Stimulated activated CD4-positive, alpha-beta T cell treated with anti-CD3 and anti-CD28 coated beads, Interleukin-1b, Interleukin-23, amount 100 ng/mL, for 48 hours (primary cell): ENCODE data around the gene PRR35.

Experiments
- DNase-seq: peaks from one replicate; pipeline ENCODE4 v3.0.0-alpha.2; 2020

Gene PRR35

GRCh38 chr16:565419-566330 lies 5.5 kb downstream of the PRR35 start:
- no peak for DNase-seq

GRCh38 chr16:566475-567372 lies 6.5 kb downstream of the PRR35 start, which contains the start of gene NHLRC4:
TSS of gene NHLRC4 (plus strand) at chr16:567005. CDS start at chr16:568048, 1,043 bp downstream.
- DNase-seq = peak; percentile 51

GRCh38 chr16:567373-568256 lies 7.4 kb downstream of the PRR35 start:
- DNase-seq = no peak

GRCh38 chr16:568401-569258 lies 8.4 kb downstream of the PRR35 start:
- DNase-seq = no peak

- DNase-seq = peak; percentile 61
Measured at GRCh38 chr16:569445-570254, 9.5 kb downstream of the PRR35 start, which contains the start of gene PIGQ. TSS of gene PIGQ (plus strand) at chr16:569968. CDS start at chr16:574075, 4,107 bp downstream.

- DNase-seq = no peak
Measured at GRCh38 chr16:572865-573650, 12.9 kb downstream of the PRR35 start.

GRCh38 chr16:574021-574760 lies 14.0 kb downstream of the PRR35 start:
- no peak for DNase-seq

GRCh38 chr16:575354-576196 lies 15.4 kb downstream of the PRR35 start:
- no peak for DNase-seq

GRCh38 chr16:576197-576822 lies 16.1 kb downstream of the PRR35 start:
- no peak for DNase-seq

GRCh38 chr16:576823-577201 lies 16.6 kb downstream of the PRR35 start:
- DNase-seq = no peak

GRCh38 chr16:577796-578195 lies 17.6 kb downstream of the PRR35 start:
- no peak for DNase-seq

- no peak for DNase-seq
Measured at GRCh38 chr16:578232-578869, 18.2 kb downstream of the PRR35 start.

GRCh38 chr16:578870-579405 lies 18.7 kb downstream of the PRR35 start:
- peak; percentile 69 for DNase-seq

GRCh38 chr16:580141-580945 lies 20.1 kb downstream of the PRR35 start:
- DNase-seq = no peak

- DNase-seq = no peak
Measured at GRCh38 chr16:580946-581498, 20.8 kb downstream of the PRR35 start.
